Measurements from ENCODE around the gene POSTN. TPM values are rescaled to one million over a fixed set of nuclear protein-coding genes. Genes with fewer than 3 reads are reported as not detected.

POSTN gene
- total and polyA plus RNA-seq, 2 of the 8 experiments (the other 6 are each of a cell fraction or from before 2014, with no cell fraction given) = 0.30 to 0.74 TPM

GRCh38 chr13:37613236-37613635 lies 14.7 kb upstream of the POSTN start (continued):
- TF ChIP-seq EP300 (IDR thresholded peaks at IDR 0.05; ENCODE audit: borderline replicate concordance in 1 of 2, low read depth in 2 of 2, low read length in 2 of 2) = no peak
- no peak for TF ChIP-seq RBBP5 (IDR thresholded peaks at IDR 0.05; ENCODE audit: borderline replicate concordance, low read depth, low read length)
- TF ChIP-seq YY1 (IDR thresholded peaks at IDR 0.05; ENCODE audit: low read depth, low read length) = no peak
- TF ChIP-seq TAF1 (IDR thresholded peaks at IDR 0.05; ENCODE audit: low read depth, low read length) = no peak
- TF ChIP-seq SUZ12 (IDR thresholded peaks at IDR 0.05; ENCODE audit: low read length) = no peak
- TF ChIP-seq CBX5 (IDR thresholded peaks at IDR 0.05; ENCODE audit: low read depth, low read length) = no peak
- no peak for TF ChIP-seq RNF2 (IDR thresholded peaks at IDR 0.05; ENCODE audit: borderline replicate concordance, low read depth, low read length, missing control alignments, poor library complexity, severe bottlenecking)
- TF ChIP-seq, protein P1, sequence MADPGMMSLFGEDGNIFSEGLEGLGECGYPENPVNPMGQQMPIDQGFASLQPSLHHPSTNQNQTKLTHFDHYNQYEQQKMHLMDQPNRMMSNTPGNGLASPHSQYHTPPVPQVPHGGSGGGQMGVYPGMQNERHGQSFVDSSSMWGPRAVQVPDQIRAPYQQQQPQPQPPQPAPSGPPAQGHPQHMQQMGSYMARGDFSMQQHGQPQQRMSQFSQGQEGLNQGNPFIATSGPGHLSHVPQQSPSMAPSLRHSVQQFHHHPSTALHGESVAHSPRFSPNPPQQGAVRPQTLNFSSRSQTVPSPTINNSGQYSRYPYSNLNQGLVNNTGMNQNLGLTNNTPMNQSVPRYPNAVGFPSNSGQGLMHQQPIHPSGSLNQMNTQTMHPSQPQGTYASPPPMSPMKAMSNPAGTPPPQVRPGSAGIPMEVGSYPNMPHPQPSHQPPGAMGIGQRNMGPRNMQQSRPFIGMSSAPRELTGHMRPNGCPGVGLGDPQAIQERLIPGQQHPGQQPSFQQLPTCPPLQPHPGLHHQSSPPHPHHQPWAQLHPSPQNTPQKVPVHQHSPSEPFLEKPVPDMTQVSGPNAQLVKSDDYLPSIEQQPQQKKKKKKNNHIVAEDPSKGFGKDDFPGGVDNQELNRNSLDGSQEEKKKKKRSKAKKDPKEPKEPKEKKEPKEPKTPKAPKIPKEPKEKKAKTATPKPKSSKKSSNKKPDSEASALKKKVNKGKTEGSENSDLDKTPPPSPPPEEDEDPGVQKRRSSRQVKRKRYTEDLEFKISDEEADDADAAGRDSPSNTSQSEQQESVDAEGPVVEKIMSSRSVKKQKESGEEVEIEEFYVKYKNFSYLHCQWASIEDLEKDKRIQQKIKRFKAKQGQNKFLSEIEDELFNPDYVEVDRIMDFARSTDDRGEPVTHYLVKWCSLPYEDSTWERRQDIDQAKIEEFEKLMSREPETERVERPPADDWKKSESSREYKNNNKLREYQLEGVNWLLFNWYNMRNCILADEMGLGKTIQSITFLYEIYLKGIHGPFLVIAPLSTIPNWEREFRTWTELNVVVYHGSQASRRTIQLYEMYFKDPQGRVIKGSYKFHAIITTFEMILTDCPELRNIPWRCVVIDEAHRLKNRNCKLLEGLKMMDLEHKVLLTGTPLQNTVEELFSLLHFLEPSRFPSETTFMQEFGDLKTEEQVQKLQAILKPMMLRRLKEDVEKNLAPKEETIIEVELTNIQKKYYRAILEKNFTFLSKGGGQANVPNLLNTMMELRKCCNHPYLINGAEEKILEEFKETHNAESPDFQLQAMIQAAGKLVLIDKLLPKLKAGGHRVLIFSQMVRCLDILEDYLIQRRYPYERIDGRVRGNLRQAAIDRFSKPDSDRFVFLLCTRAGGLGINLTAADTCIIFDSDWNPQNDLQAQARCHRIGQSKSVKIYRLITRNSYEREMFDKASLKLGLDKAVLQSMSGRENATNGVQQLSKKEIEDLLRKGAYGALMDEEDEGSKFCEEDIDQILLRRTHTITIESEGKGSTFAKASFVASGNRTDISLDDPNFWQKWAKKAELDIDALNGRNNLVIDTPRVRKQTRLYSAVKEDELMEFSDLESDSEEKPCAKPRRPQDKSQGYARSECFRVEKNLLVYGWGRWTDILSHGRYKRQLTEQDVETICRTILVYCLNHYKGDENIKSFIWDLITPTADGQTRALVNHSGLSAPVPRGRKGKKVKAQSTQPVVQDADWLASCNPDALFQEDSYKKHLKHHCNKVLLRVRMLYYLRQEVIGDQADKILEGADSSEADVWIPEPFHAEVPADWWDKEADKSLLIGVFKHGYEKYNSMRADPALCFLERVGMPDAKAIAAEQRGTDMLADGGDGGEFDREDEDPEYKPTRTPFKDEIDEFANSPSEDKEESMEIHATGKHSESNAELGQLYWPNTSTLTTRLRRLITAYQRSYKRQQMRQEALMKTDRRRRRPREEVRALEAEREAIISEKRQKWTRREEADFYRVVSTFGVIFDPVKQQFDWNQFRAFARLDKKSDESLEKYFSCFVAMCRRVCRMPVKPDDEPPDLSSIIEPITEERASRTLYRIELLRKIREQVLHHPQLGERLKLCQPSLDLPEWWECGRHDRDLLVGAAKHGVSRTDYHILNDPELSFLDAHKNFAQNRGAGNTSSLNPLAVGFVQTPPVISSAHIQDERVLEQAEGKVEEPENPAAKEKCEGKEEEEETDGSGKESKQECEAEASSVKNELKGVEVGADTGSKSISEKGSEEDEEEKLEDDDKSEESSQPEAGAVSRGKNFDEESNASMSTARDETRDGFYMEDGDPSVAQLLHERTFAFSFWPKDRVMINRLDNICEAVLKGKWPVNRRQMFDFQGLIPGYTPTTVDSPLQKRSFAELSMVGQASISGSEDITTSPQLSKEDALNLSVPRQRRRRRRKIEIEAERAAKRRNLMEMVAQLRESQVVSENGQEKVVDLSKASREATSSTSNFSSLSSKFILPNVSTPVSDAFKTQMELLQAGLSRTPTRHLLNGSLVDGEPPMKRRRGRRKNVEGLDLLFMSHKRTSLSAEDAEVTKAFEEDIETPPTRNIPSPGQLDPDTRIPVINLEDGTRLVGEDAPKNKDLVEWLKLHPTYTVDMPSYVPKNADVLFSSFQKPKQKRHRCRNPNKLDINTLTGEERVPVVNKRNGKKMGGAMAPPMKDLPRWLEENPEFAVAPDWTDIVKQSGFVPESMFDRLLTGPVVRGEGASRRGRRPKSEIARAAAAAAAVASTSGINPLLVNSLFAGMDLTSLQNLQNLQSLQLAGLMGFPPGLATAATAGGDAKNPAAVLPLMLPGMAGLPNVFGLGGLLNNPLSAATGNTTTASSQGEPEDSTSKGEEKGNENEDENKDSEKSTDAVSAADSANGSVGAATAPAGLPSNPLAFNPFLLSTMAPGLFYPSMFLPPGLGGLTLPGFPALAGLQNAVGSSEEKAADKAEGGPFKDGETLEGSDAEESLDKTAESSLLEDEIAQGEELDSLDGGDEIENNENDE (IDR thresholded peaks at IDR 0.05; ENCODE audit: insufficient replicate concordance, low read length) = no peak
- no peak for TF ChIP-seq JUND (IDR thresholded peaks at IDR 0.05; ENCODE audit: low read length)

All from H1 (cell line).